ENCODE measurements around the gene TMEM47.

DNA sequence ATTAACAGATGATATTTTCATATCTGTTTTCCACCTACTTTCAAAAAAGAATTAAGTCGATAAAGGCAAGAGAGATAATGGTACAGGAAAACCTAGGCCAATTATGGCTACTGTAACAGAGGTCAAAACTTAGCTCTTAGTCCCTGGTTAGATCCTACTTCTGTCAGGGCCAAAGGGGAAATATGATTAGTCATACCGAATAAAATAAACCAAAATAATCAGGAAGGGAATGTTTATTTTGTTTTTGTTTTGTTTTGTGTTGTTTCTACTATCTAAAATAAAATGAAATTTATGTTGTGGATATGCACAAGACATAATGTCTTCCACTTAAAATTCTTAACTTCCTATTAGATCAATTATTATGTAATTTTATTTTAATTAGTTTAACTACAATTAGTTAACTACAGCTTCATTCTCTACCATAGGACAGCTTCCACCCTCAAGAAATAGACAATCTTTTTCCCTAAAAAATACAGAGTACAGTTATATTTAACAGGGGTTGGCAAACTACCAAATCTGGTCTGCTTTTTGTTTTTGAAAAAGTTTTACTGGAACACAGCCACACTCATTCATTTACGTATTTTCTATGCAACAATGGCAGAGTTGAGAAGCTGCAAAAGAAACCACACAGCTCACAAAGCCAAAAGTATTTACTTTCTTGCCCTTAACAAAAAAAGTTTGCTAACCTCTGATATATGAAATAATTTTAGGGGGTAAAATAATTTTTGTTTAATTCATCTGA is 25.4 kb downstream of the TMEM47 start:
- TF ChIP-seq POLR2AphosphoS5 (IDR thresholded peaks at IDR 0.05; ENCODE audit: low read depth) (no peak), CREB1 (CRISPR knock-in tag; IDR thresholded peaks at IDR 0.05; ENCODE audit: low read depth) (no peak), EZH2 (IDR thresholded peaks at IDR 0.05; ENCODE audit: low read depth, unreplicated experiment) (no peak), NANOG (IDR thresholded peaks at IDR 0.05; ENCODE audit: borderline replicate concordance) (no peak), ZNF331 (CRISPR knock-in tag; IDR thresholded peaks at IDR 0.05; ENCODE audit: low read depth) (no peak), CTCF (conservative IDR thresholded peaks at IDR 0.05; ENCODE audit: low read depth in 2 of 2) (no peak), JUNB (IDR thresholded peaks at IDR 0.05; ENCODE audit: unreplicated experiment) (no peak), EZH2phosphoT487 (IDR thresholded peaks at IDR 0.05; ENCODE audit: unreplicated experiment) (no peak), ETS1 (IDR thresholded peaks at IDR 0.05) (no peak), STAT1 (IDR thresholded peaks at IDR 0.05; ENCODE audit: unreplicated experiment) (no peak), ZNF114 (CRISPR knock-in tag; IDR thresholded peaks at IDR 0.05) (no peak)
- TF ChIP-seq, protein P1, sequence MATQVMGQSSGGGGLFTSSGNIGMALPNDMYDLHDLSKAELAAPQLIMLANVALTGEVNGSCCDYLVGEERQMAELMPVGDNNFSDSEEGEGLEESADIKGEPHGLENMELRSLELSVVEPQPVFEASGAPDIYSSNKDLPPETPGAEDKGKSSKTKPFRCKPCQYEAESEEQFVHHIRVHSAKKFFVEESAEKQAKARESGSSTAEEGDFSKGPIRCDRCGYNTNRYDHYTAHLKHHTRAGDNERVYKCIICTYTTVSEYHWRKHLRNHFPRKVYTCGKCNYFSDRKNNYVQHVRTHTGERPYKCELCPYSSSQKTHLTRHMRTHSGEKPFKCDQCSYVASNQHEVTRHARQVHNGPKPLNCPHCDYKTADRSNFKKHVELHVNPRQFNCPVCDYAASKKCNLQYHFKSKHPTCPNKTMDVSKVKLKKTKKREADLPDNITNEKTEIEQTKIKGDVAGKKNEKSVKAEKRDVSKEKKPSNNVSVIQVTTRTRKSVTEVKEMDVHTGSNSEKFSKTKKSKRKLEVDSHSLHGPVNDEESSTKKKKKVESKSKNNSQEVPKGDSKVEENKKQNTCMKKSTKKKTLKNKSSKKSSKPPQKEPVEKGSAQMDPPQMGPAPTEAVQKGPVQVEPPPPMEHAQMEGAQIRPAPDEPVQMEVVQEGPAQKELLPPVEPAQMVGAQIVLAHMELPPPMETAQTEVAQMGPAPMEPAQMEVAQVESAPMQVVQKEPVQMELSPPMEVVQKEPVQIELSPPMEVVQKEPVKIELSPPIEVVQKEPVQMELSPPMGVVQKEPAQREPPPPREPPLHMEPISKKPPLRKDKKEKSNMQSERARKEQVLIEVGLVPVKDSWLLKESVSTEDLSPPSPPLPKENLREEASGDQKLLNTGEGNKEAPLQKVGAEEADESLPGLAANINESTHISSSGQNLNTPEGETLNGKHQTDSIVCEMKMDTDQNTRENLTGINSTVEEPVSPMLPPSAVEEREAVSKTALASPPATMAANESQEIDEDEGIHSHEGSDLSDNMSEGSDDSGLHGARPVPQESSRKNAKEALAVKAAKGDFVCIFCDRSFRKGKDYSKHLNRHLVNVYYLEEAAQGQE (IDR thresholded peaks at IDR 0.05; ENCODE audit: unreplicated experiment) = no peak

All from GM23338 (cell line).